Ishikawa (cell line): ENCODE measurements around the gene GYPA.

Source experiments
- CEBPB ChIP-seq: IDR thresholded peaks from 2 replicates; pipeline ENCODE4 v1.6.1; 2012
- CREB1 ChIP-seq: IDR thresholded peaks from 2 replicates; pipeline ENCODE4 v1.6.1; 2012; ENCODE audit warnings: low read depth
- EGR1 ChIP-seq: IDR thresholded peaks from 2 replicates; pipeline ENCODE4 v1.6.1; 2012
- EP300 ChIP-seq: IDR thresholded peaks from 2 replicates; pipeline ENCODE4 v1.6.1; 2012; ENCODE audit warnings: borderline replicate concordance
- FOXM1 ChIP-seq: IDR thresholded peaks from 2 replicates; pipeline ENCODE4 v1.6.1; 2012; ENCODE audit warnings: low read depth, borderline replicate concordance
- MAX ChIP-seq: IDR thresholded peaks from 2 replicates; pipeline ENCODE4 v1.6.1; 2012
- NFIC ChIP-seq: IDR thresholded peaks from 2 replicates; pipeline ENCODE4 v1.6.1; 2012
- RAD21 ChIP-seq: IDR thresholded peaks from 2 replicates; pipeline ENCODE4 v1.6.1; 2012; ENCODE audit warnings: low read depth
- REST ChIP-seq: IDR thresholded peaks from 2 replicates; pipeline ENCODE4 v1.6.1; 2012; ENCODE audit warnings: low read depth, mild to moderate bottlenecking
- TAF1 ChIP-seq: IDR thresholded peaks from 2 replicates; pipeline ENCODE4 v1.6.1; 2012; ENCODE audit warnings: low read depth, mild to moderate bottlenecking
- TCF12 ChIP-seq: IDR thresholded peaks from 2 replicates; pipeline ENCODE4 v1.6.1; 2012; ENCODE audit warnings: low read depth
- TEAD4 ChIP-seq: IDR thresholded peaks from 2 replicates; pipeline ENCODE4 v1.6.1; 2012
- USF1 ChIP-seq: IDR thresholded peaks from 2 replicates; pipeline ENCODE4 v1.6.1; 2012
- YY1 ChIP-seq: IDR thresholded peaks from 2 replicates; pipeline ENCODE4 v1.6.1; 2012; ENCODE audit warnings: low read depth
- ZBTB7A ChIP-seq: IDR thresholded peaks from 2 replicates; pipeline ENCODE4 v1.6.1; 2012; ENCODE audit warnings: low read depth

GYPA gene

GRCh38 chr4:144090744-144091143 is 49.8 kb downstream of the GYPA start:
- no peak for TF ChIP-seq NFIC
- TF ChIP-seq REST: no peak
- no peak for TF ChIP-seq MAX
- TF ChIP-seq CREB1: no peak
- TF ChIP-seq RAD21: no peak
- no peak for TF ChIP-seq EP300
- TF ChIP-seq CEBPB: no peak
- TF ChIP-seq USF1: no peak
- TF ChIP-seq TEAD4: no peak
- no peak for TF ChIP-seq EGR1
- no peak for TF ChIP-seq YY1
- TF ChIP-seq TAF1: no peak
- TF ChIP-seq TCF12: no peak
- TF ChIP-seq FOXM1: no peak
- TF ChIP-seq ZBTB7A: no peak
